ENCODE data around the gene DIPK1A. TPM values are rescaled to one million over a fixed set of nuclear protein-coding genes. Genes with fewer than 3 reads are reported as not detected.

DIPK1A gene
- 0.20 and 0.22 TPM in 2 replicates for total RNA-seq

GRCh38 chr1:92961131-92961895 is at the start of gene DIPK1A:
DIPK1A (minus strand) TSS chr1:92961462; CDS start chr1:92961429, 33 bp downstream.
- DNase-seq (ENCODE audit: low read depth in 2 of 2): peak; percentile 62 to 67

- no peak for DNase-seq (ENCODE audit: low read depth in 2 of 2)
These were observed 46.8 kb upstream of the DIPK1A start for GRCh38 chr1:93007941-93008577.

GRCh38 chr1:93005252-93005598 is 44.0 kb upstream of the DIPK1A start:
- no peak for DNase-seq (ENCODE audit: low read depth in 2 of 2)

GRCh38 chr1:93004566-93005251 is 43.4 kb upstream of the DIPK1A start:
- no peak for DNase-seq (ENCODE audit: low read depth in 2 of 2)

GRCh38 chr1:93003981-93004380 is 42.7 kb upstream of the DIPK1A start:
- no peak for DNase-seq (ENCODE audit: low read depth in 2 of 2)

GRCh38 chr1:93002781-93003180 is 41.5 kb upstream of the DIPK1A start:
- no peak for DNase-seq (ENCODE audit: low read depth in 2 of 2)

- no peak for DNase-seq (ENCODE audit: low read depth in 2 of 2)
These were observed 40.6 kb upstream of the DIPK1A start for GRCh38 chr1:93001893-93002292.

GRCh38 chr1:93000751-93001175 is 39.5 kb upstream of the DIPK1A start:
- peak in 1 of 2 donors; percentile 33 for DNase-seq (ENCODE audit: low read depth in 2 of 2)

GRCh38 chr1:93000291-93000690 is 39.0 kb upstream of the DIPK1A start:
- no peak for DNase-seq (ENCODE audit: low read depth in 2 of 2)

GRCh38 chr1:92998821-92999220 is 37.6 kb upstream of the DIPK1A start:
- no peak for DNase-seq (ENCODE audit: low read depth in 2 of 2)

GRCh38 chr1:92995441-92996430 is 34.5 kb upstream of the DIPK1A start:
- DNase-seq (ENCODE audit: low read depth in 2 of 2): no peak

- DNase-seq (ENCODE audit: low read depth in 2 of 2): peak; percentile 81 to 86
These were observed 32.9 kb upstream of the DIPK1A start for GRCh38 chr1:92994105-92994712.

GRCh38 chr1:92993581-92993980 is 32.3 kb upstream of the DIPK1A start:
- no peak for DNase-seq (ENCODE audit: low read depth in 2 of 2)

GRCh38 chr1:92992877-92993276 is 31.6 kb upstream of the DIPK1A start:
- no peak for DNase-seq (ENCODE audit: low read depth in 2 of 2)

GRCh38 chr1:92992054-92992453 is 30.8 kb upstream of the DIPK1A start:
- DNase-seq (ENCODE audit: low read depth in 2 of 2): no peak

GRCh38 chr1:92990828-92991227 is 29.6 kb upstream of the DIPK1A start:
- no peak for DNase-seq (ENCODE audit: low read depth in 2 of 2)

GRCh38 chr1:92989936-92990583 is 28.8 kb upstream of the DIPK1A start:
- no peak for DNase-seq (ENCODE audit: low read depth in 2 of 2)

- no peak for DNase-seq (ENCODE audit: low read depth in 2 of 2)
These were observed 28.0 kb upstream of the DIPK1A start for GRCh38 chr1:92989253-92989652.

GRCh38 chr1:92987462-92987861 is 26.2 kb upstream of the DIPK1A start:
- no peak for DNase-seq (ENCODE audit: low read depth in 2 of 2)

GRCh38 chr1:92985101-92985500 is 23.8 kb upstream of the DIPK1A start:
- no peak for DNase-seq (ENCODE audit: low read depth in 2 of 2)
